Endothelial cell of umbilical vein (primary cell): ENCODE results near the gene KCNMB4.

Experiments used
- CTCF ChIP-seq, 2 donors: IDR thresholded peaks; 1 replicate in 1 of 2; 2 replicates in 1 of 2; pipeline ENCODE4 v1.5.1; 2011; ENCODE audit warnings: low read length in 2 of 2, mild to moderate bottlenecking in 2 of 2, moderate library complexity in 2 of 2, control low read depth in 1 of 2, inconsistent platforms in 1 of 2, low read depth in 1 of 2; ENCODE audit not compliant: insufficient read depth in 1 of 2; ENCODE audit errors: extremely low read depth in 1 of 2
- FOS ChIP-seq: IDR thresholded peaks from 2 replicates; pipeline ENCODE4 v1.6.1; 2011; ENCODE audit warnings: mild to moderate bottlenecking, low read length, moderate library complexity, borderline replicate concordance; ENCODE audit not compliant: insufficient read depth
- MYC ChIP-seq: IDR thresholded peaks from one replicate; pipeline ENCODE4 v1.6.1; 2011; ENCODE audit warnings: mild to moderate bottlenecking, low read depth, low read length

GRCh38 chr12:70417121-70417520 lies 51.0 kb downstream of the KCNMB4 start:
- no peak for TF ChIP-seq FOS
- TF ChIP-seq CTCF (IDR thresholded peaks at IDR 0.05; ENCODE audit: extremely low read depth in 1 of 2, insufficient read depth in 1 of 2, low read depth in 1 of 2, low read length in 2 of 2): no peak
- TF ChIP-seq MYC: no peak
